Stimulated activated memory B cell treated with anti-CD40 and anti-IgM and Interleukin-4, amounts not matched to agents 10 μg/mL and 1 μg/mL and 100 μg/mL, for 72 hours (primary cell): ENCODE measurements around the gene OR4S2.

Experiments
- ATAC-seq: fragments of 150-1000 bp; cut with Tn5 transposase; 2 replicates; pipeline ENCODE4 v1.10.0; 2021
- H3K27ac Mint-ChIP-seq: one replicate; pipeline ENCODE4 v1.8.0; 2022; ENCODE audit warnings: mild to moderate bottlenecking, mixed read lengths
- H3K27me3 Mint-ChIP-seq: one replicate; pipeline ENCODE4 v1.8.0; 2022; ENCODE audit warnings: mixed read lengths
- H3K36me3 Mint-ChIP-seq: one replicate; pipeline ENCODE4 v1.8.0; 2022; ENCODE audit warnings: mixed read lengths
- H3K4me1 Mint-ChIP-seq: one replicate; pipeline ENCODE4 v1.8.0; 2022; ENCODE audit warnings: mixed read lengths
- H3K4me3 Mint-ChIP-seq: one replicate; pipeline ENCODE4 v1.8.0; 2022; ENCODE audit warnings: mild to moderate bottlenecking, moderate library complexity, mixed read lengths
- H3K9me3 Mint-ChIP-seq: one replicate; pipeline ENCODE4 v1.8.0; 2022; ENCODE audit warnings: mixed read lengths

OR4S2 gene

GRCh38 chr11:55648027-55648426 lies at the start of gene OR4S2:
Gene OR4S2, plus strand, starts transcription at chr11:55648327. Its CDS starts 2,577 bp downstream, at chr11:55650904.
- H3K4me3 Mint-ChIP-seq: no peak within 1 kb of the TSS
- peaks cover 14% of the 10 kb centered on the region for H3K9me3 Mint-ChIP-seq
- H3K27ac Mint-ChIP-seq: no peak within 1 kb of the TSS
- H3K27me3 Mint-ChIP-seq: no peaks in the 10 kb centered on the region
- H3K4me1 Mint-ChIP-seq: no peaks in the 10 kb centered on the region
- no peaks in the 10 kb centered on the region for H3K36me3 Mint-ChIP-seq
- no peak for ATAC-seq

- H3K4me3 Mint-ChIP-seq: no peak within 1 kb of the TSS
- H3K36me3 Mint-ChIP-seq: no peaks in the 10 kb centered on the region
Observed at GRCh38 chr11:55607545-55607944, 40.6 kb upstream of the OR4S2 start, which contains the start of gene OR4C11. Gene OR4C11, minus strand, starts transcription at chr11:55607645. Its CDS starts 3,272 bp downstream, at chr11:55604373.

GRCh38 chr11:55624531-55624930 lies 23.6 kb upstream of the OR4S2 start:
- no peaks in the 10 kb centered on the region for H3K4me1 Mint-ChIP-seq
- H3K27ac Mint-ChIP-seq: no peak overlapping the region
- H3K27me3 Mint-ChIP-seq: no peaks in the 10 kb centered on the region
- no peak for ATAC-seq
- no peak overlapping the region for H3K4me3 Mint-ChIP-seq
- H3K9me3 Mint-ChIP-seq: peaks cover 23% of the 10 kb centered on the region
- no peaks in the 10 kb centered on the region for H3K36me3 Mint-ChIP-seq

More at GRCh38 chr11:55607545-55607944, 40.6 kb upstream of the OR4S2 start, which contains the start of gene OR4C11:
- H3K9me3 Mint-ChIP-seq: peaks cover 2% of the 10 kb centered on the region
- no peaks in the 10 kb centered on the region for H3K27me3 Mint-ChIP-seq
- no peak within 1 kb of the TSS for H3K27ac Mint-ChIP-seq
- no peak for ATAC-seq
- H3K4me1 Mint-ChIP-seq: no peaks in the 10 kb centered on the region

GRCh38 chr11:55634813-55635212 lies 13.3 kb upstream of the OR4S2 start, which contains the start of gene OR4P4:
Gene OR4P4, plus strand, starts transcription at chr11:55635113.
- no peaks in the 10 kb centered on the region for H3K36me3 Mint-ChIP-seq
- no peaks in the 10 kb centered on the region for H3K27me3 Mint-ChIP-seq
- H3K27ac Mint-ChIP-seq: no peak within 1 kb of the TSS
- no peaks in the 10 kb centered on the region for H3K4me1 Mint-ChIP-seq
- no peak within 1 kb of the TSS for H3K4me3 Mint-ChIP-seq
- H3K9me3 Mint-ChIP-seq: peaks cover 5% of the 10 kb centered on the region
- ATAC-seq: no peak

- no peaks in the 10 kb centered on the region for H3K9me3 Mint-ChIP-seq
- H3K27ac Mint-ChIP-seq: no peak overlapping the region
- no peaks in the 10 kb centered on the region for H3K27me3 Mint-ChIP-seq
- no peaks in the 10 kb centered on the region for H3K4me1 Mint-ChIP-seq
- ATAC-seq: no peak
- H3K4me3 Mint-ChIP-seq: no peak overlapping the region
- no peaks in the 10 kb centered on the region for H3K36me3 Mint-ChIP-seq
Observed at GRCh38 chr11:55652560-55652959, 4.4 kb downstream of the OR4S2 start.

GRCh38 chr11:55655096-55655495 lies 7.0 kb downstream of the OR4S2 start:
- Mint-ChIP-seq H3K4me3 (no peak overlapping the region), H3K27me3 (no peaks in the 10 kb centered on the region)

GRCh38 chr11:55658031-55658573 lies 10.0 kb downstream of the OR4S2 start:
- no peaks in the 10 kb centered on the region for H3K27me3 Mint-ChIP-seq
- peaks cover 15% of the 10 kb centered on the region for H3K4me1 Mint-ChIP-seq
- peak overlapping the region; percentile 24 for H3K4me3 Mint-ChIP-seq
- ATAC-seq: peak; percentile 91
- peak overlapping the region; percentile 60 for H3K27ac Mint-ChIP-seq
- peaks cover 3% of the 10 kb centered on the region for H3K9me3 Mint-ChIP-seq
- H3K36me3 Mint-ChIP-seq: no peaks in the 10 kb centered on the region

More at GRCh38 chr11:55655096-55655495, 7.0 kb downstream of the OR4S2 start:
- ATAC-seq: no peak
- Mint-ChIP-seq H3K36me3 (no peaks in the 10 kb centered on the region), H3K4me1 (peaks cover 12% of the 10 kb centered on the region), H3K27ac (no peak overlapping the region), H3K9me3 (peaks cover 3% of the 10 kb centered on the region)

- peak overlapping the region; percentile 60 for H3K27ac Mint-ChIP-seq
- H3K27me3 Mint-ChIP-seq: no peaks in the 10 kb centered on the region
- peaks cover 3% of the 10 kb centered on the region for H3K9me3 Mint-ChIP-seq
- H3K36me3 Mint-ChIP-seq: no peaks in the 10 kb centered on the region
- H3K4me3 Mint-ChIP-seq: no peak overlapping the region
- no peak for ATAC-seq
- peaks cover 15% of the 10 kb centered on the region for H3K4me1 Mint-ChIP-seq
Observed at GRCh38 chr11:55658608-55659007, 10.5 kb downstream of the OR4S2 start.

- Mint-ChIP-seq H3K9me3 (peaks cover 6% of the 10 kb centered on the region), H3K36me3 (no peaks in the 10 kb centered on the region), H3K27ac (no peak within 1 kb of the TSS), H3K27me3 (no peaks in the 10 kb centered on the region), H3K4me3 (no peak within 1 kb of the TSS), H3K4me1 (peaks cover 15% of the 10 kb centered on the region)
- no peak for ATAC-seq
Observed at GRCh38 chr11:55661901-55662300, 13.8 kb downstream of the OR4S2 start, which contains the start of gene OR4C6. Gene OR4C6, plus strand, starts transcription at chr11:55662201. Its CDS starts 2,966 bp downstream, at chr11:55665167.

GRCh38 chr11:55669376-55669775 lies 21.2 kb downstream of the OR4S2 start:
- Mint-ChIP-seq H3K27me3 (no peaks in the 10 kb centered on the region), H3K9me3 (peaks cover 3% of the 10 kb centered on the region)
- no peak for ATAC-seq

GRCh38 chr11:55673860-55674259 lies 25.7 kb downstream of the OR4S2 start:
- no peaks in the 10 kb centered on the region for H3K9me3 Mint-ChIP-seq

More at GRCh38 chr11:55669376-55669775, 21.2 kb downstream of the OR4S2 start:
- no peak overlapping the region for H3K27ac Mint-ChIP-seq
- H3K36me3 Mint-ChIP-seq: no peaks in the 10 kb centered on the region
- H3K4me1 Mint-ChIP-seq: no peaks in the 10 kb centered on the region
- no peak overlapping the region for H3K4me3 Mint-ChIP-seq

GRCh38 chr11:55697817-55698216 lies 49.7 kb downstream of the OR4S2 start:
- Mint-ChIP-seq H3K27me3 (no peaks in the 10 kb centered on the region), H3K36me3 (no peaks in the 10 kb centered on the region), H3K4me1 (no peaks in the 10 kb centered on the region), H3K27ac (no peak overlapping the region), H3K9me3 (peaks cover 3% of the 10 kb centered on the region), H3K4me3 (no peak overlapping the region)
- peak; percentile 51 for ATAC-seq

More at GRCh38 chr11:55673860-55674259, 25.7 kb downstream of the OR4S2 start:
- no peaks in the 10 kb centered on the region for H3K27me3 Mint-ChIP-seq
- H3K36me3 Mint-ChIP-seq: no peaks in the 10 kb centered on the region
- ATAC-seq: no peak
- H3K27ac Mint-ChIP-seq: no peak overlapping the region
- H3K4me1 Mint-ChIP-seq: no peaks in the 10 kb centered on the region
- no peak overlapping the region for H3K4me3 Mint-ChIP-seq

GRCh38 chr11:55701429-55701828 lies 53.3 kb downstream of the OR4S2 start:
- Mint-ChIP-seq H3K27ac (no peak overlapping the region), H3K27me3 (no peaks in the 10 kb centered on the region), H3K4me1 (no peaks in the 10 kb centered on the region), H3K4me3 (no peak overlapping the region), H3K36me3 (no peaks in the 10 kb centered on the region), H3K9me3 (peaks cover 19% of the 10 kb centered on the region)
- no peak for ATAC-seq
